Left kidney (tissue), 2 donors: ENCODE data around the gene LPAR1. TPM values are rescaled to one million over a fixed set of nuclear protein-coding genes. Genes with fewer than 3 reads are reported as not detected.

ENCODE experiments used
- DNase-seq: peaks from one replicate; pipeline ENCODE4 v3.0.0-alpha.2; 2013
- polyA plus RNA-seq: library from polyadenylated mRNA; unstranded; fragments of 120-200 nt; gene quantifications from one replicate; pipeline ENCODE4 v1.2.1, GENCODE V29; 2013; ENCODE audit not compliant: insufficient read length

LPAR1 gene
- polyA plus RNA-seq, 1 donor: 25.9 TPM

GRCh38 chr9:111000202-111000601, 38.1 kb downstream of the LPAR1 start:
- DNase-seq: no peak

GRCh38 chr9:110999379-110999778, 38.9 kb downstream of the LPAR1 start:
- no peak for DNase-seq

- no peak for DNase-seq
Measured at GRCh38 chr9:110997847-110998246, 40.4 kb downstream of the LPAR1 start.

- no peak for DNase-seq
Measured at GRCh38 chr9:110996436-110997220, 41.6 kb downstream of the LPAR1 start.

- DNase-seq: no peak
Measured at GRCh38 chr9:110995420-110996340, 42.6 kb downstream of the LPAR1 start.

- DNase-seq: no peak
Measured at GRCh38 chr9:110994771-110995241, 43.5 kb downstream of the LPAR1 start.

GRCh38 chr9:110990481-110990880, 47.8 kb downstream of the LPAR1 start:
- DNase-seq: no peak

- DNase-seq: no peak
Measured at GRCh38 chr9:110986529-110986928, 51.7 kb downstream of the LPAR1 start.

- DNase-seq: no peak
Measured at GRCh38 chr9:110984890-110985437, 53.3 kb downstream of the LPAR1 start.

- no peak for DNase-seq
Measured at GRCh38 chr9:110980261-110980660, 58.0 kb downstream of the LPAR1 start.

GRCh38 chr9:110979636-110980035, 58.6 kb downstream of the LPAR1 start:
- DNase-seq: no peak

GRCh38 chr9:110978516-110978915, 59.8 kb downstream of the LPAR1 start:
- DNase-seq: no peak

GRCh38 chr9:110977259-110977709, 61.0 kb downstream of the LPAR1 start:
- no peak for DNase-seq

GRCh38 chr9:110975969-110976368, 62.3 kb downstream of the LPAR1 start:
- DNase-seq: no peak

GRCh38 chr9:110975278-110975677, 63.0 kb downstream of the LPAR1 start:
- no peak for DNase-seq

- DNase-seq: no peak
Measured at GRCh38 chr9:110971705-110972104, 66.6 kb downstream of the LPAR1 start.

GRCh38 chr9:110971234-110971633, 67.0 kb downstream of the LPAR1 start:
- DNase-seq: no peak

- DNase-seq: no peak
Measured at GRCh38 chr9:110969971-110970386, 68.3 kb downstream of the LPAR1 start.

- DNase-seq: no peak
Measured at GRCh38 chr9:110968096-110968495, 70.2 kb downstream of the LPAR1 start.

- no peak for DNase-seq
Measured at GRCh38 chr9:110967196-110967595, 71.1 kb downstream of the LPAR1 start.

GRCh38 chr9:110960288-110960687, 78.0 kb downstream of the LPAR1 start:
- DNase-seq: no peak

GRCh38 chr9:110958847-110959246, 79.4 kb downstream of the LPAR1 start:
- DNase-seq: no peak
